DND-41 (cell line): ENCODE results near the gene TPO.

Experiments
- ATAC-seq: fragments of 200-7000 bp; cut with Tn5 transposase; 3 replicates; pipeline ENCODE4 v1.9.1; 2021; ENCODE audit warnings: low read depth; ENCODE audit not compliant: insufficient read depth
- DNase-seq: peaks from one replicate; pipeline ENCODE4 v3.0.0-alpha.2; 2020
- H2AFZ ChIP-seq: 2 replicates; pipeline ENCODE4 v1.6.0; 2012; ENCODE audit warnings: low read depth, low read length
- H3K27ac ChIP-seq: 2 replicates; pipeline ENCODE4 v1.5.1; 2012; ENCODE audit warnings: low read length, inconsistent platforms
- H3K27me3 ChIP-seq: fragments of 200-600 bp; sonication (generic); 2 replicates; pipeline ENCODE4 v1.6.0; 2012; ENCODE audit warnings: low read length, mild to moderate bottlenecking, inconsistent platforms; ENCODE audit not compliant: insufficient read depth, poor library complexity
- H3K36me3 ChIP-seq: 2 replicates; pipeline ENCODE4 v1.5.1; 2012; ENCODE audit warnings: low read length, inconsistent platforms; ENCODE audit not compliant: insufficient read depth
- H3K4me1 ChIP-seq: 2 replicates; pipeline ENCODE4 v1.5.1; 2012; ENCODE audit warnings: mild to moderate bottlenecking, low read length; ENCODE audit not compliant: insufficient read depth
- H3K4me2 ChIP-seq: 2 replicates; pipeline ENCODE4 v1.6.0; 2012; ENCODE audit warnings: mild to moderate bottlenecking, moderate library complexity, low read length, inconsistent platforms; ENCODE audit not compliant: insufficient read depth
- H3K4me3 ChIP-seq, 2 experiments: fragments of 200-600 bp in 1 of 2; shearing (Covaris generic) in 1 of 2; 2 replicates each; pipeline ENCODE4 v1.5.1; 2012 to 2016; ENCODE audit warnings: inconsistent platforms in 2 of 2, low read length in 2 of 2, mild to moderate bottlenecking in 2 of 2, low read depth in 1 of 2, moderate library complexity in 1 of 2
- H3K79me2 ChIP-seq: 2 replicates; pipeline ENCODE4 v1.6.0; 2012; ENCODE audit warnings: low read length, inconsistent platforms; ENCODE audit not compliant: insufficient read depth
- H3K9ac ChIP-seq: 2 replicates; pipeline ENCODE4 v1.6.0; 2012; ENCODE audit warnings: low read depth, mild to moderate bottlenecking, inconsistent platforms, low read length, moderate library complexity
- H3K9me3 ChIP-seq: 2 replicates; pipeline ENCODE4 v1.5.1; 2012; ENCODE audit warnings: low read length, moderate library complexity, mild to moderate bottlenecking, inconsistent platforms; ENCODE audit not compliant: insufficient read depth, severe bottlenecking
- H4K20me1 ChIP-seq: 2 replicates; pipeline ENCODE4 v1.6.0; 2012; ENCODE audit warnings: low read length; ENCODE audit not compliant: insufficient read depth
- EZH2 ChIP-seq: IDR thresholded peaks from 3 replicates; pipeline ENCODE4 v1.6.1; 2012; ENCODE audit warnings: borderline replicate concordance, low read depth, mild to moderate bottlenecking, moderate library complexity, low read length, inconsistent platforms; ENCODE audit not compliant: severe bottlenecking
- TF ChIP-seq, protein P1 (sequence below): IDR thresholded peaks from 2 replicates; pipeline ENCODE4 v1.5.1; 2012; ENCODE audit warnings: borderline replicate concordance, low read length, moderate library complexity, mild to moderate bottlenecking; ENCODE audit not compliant: poor library complexity, severe bottlenecking; ENCODE audit errors: extremely low read depth

Gene TPO

GRCh38 chr2:1438972-1439371, 25.7 kb downstream of the TPO start:
- no peak overlapping the region for H2AFZ ChIP-seq
- no peak overlapping the region for H3K9ac ChIP-seq
- TF ChIP-seq, protein P1, sequence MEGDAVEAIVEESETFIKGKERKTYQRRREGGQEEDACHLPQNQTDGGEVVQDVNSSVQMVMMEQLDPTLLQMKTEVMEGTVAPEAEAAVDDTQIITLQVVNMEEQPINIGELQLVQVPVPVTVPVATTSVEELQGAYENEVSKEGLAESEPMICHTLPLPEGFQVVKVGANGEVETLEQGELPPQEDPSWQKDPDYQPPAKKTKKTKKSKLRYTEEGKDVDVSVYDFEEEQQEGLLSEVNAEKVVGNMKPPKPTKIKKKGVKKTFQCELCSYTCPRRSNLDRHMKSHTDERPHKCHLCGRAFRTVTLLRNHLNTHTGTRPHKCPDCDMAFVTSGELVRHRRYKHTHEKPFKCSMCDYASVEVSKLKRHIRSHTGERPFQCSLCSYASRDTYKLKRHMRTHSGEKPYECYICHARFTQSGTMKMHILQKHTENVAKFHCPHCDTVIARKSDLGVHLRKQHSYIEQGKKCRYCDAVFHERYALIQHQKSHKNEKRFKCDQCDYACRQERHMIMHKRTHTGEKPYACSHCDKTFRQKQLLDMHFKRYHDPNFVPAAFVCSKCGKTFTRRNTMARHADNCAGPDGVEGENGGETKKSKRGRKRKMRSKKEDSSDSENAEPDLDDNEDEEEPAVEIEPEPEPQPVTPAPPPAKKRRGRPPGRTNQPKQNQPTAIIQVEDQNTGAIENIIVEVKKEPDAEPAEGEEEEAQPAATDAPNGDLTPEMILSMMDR: no peak
- TF ChIP-seq EZH2: no peak
- no peaks in the 10 kb centered on the region for H3K4me1 ChIP-seq
- H4K20me1 ChIP-seq: no peaks in the 10 kb centered on the region
- no peak for ATAC-seq
- DNase-seq: no peak
- no peaks in the 10 kb centered on the region for H3K79me2 ChIP-seq
- H3K9me3 ChIP-seq: no peaks in the 10 kb centered on the region
- H3K27ac ChIP-seq: no peak overlapping the region
- H3K4me3 ChIP-seq: no peak overlapping the region
- no peaks in the 10 kb centered on the region for H3K27me3 ChIP-seq
- H3K4me2 ChIP-seq: no peak overlapping the region
- no peaks in the 10 kb centered on the region for H3K36me3 ChIP-seq

- Histone ChIP-seq H3K4me3 (no peak overlapping the region), H3K79me2 (no peaks in the 10 kb centered on the region), H3K36me3 (no peaks in the 10 kb centered on the region), H4K20me1 (no peaks in the 10 kb centered on the region), H3K4me2 (no peak overlapping the region), H2AFZ (no peak overlapping the region), H3K27me3 (no peaks in the 10 kb centered on the region), H3K9ac (no peak overlapping the region), H3K4me1 (no peaks in the 10 kb centered on the region), H3K9me3 (no peaks in the 10 kb centered on the region), H3K27ac (no peak overlapping the region)
- DNase-seq (no peak), ATAC-seq (no peak)
- TF ChIP-seq, protein P1: no peak
- no peak for TF ChIP-seq EZH2
Observed at GRCh38 chr2:1440581-1440980, 27.3 kb downstream of the TPO start.

DNA sequence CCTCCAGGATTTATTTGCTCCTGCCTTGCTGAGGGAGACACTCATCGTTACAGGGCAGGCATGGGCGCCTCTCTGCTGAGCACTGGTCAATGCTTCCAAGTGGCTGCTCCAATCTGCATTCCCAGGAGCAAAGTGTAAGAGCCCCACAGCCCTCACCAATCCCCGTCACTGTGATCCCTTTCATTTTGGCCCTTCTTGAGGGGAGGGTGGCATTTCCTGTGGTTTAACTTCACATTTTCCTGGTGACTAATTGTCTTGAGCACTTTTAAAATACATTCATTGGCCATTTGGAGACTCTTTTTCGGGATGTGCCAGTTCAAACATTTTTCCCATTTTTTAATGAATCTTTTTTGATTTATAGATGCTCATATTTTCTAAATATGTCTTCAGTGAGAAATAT, 33.0 kb downstream of the TPO start:
- H3K27me3 ChIP-seq: no peaks in the 10 kb centered on the region

More for the DNA sequence above, 33.0 kb downstream of the TPO start:
- no peak for ATAC-seq
- TF ChIP-seq, protein P1: no peak
- no peak for TF ChIP-seq EZH2
- Histone ChIP-seq H3K4me1 (no peaks in the 10 kb centered on the region), H3K9ac (no peak overlapping the region), H3K79me2 (no peaks in the 10 kb centered on the region), H4K20me1 (no peaks in the 10 kb centered on the region), H3K27ac (no peak overlapping the region), H3K4me3 (no peak overlapping the region), H2AFZ (no peak overlapping the region), H3K9me3 (no peaks in the 10 kb centered on the region), H3K36me3 (no peaks in the 10 kb centered on the region), H3K4me2 (no peak overlapping the region)
- DNase-seq: no peak
